HG02943 (cell line): ENCODE measurements around the gene IPCEF1.

Source experiments
- ATAC-seq: cut with Tn5 transposase; IDR thresholded peaks from one replicate; pipeline ENCODE4 v1.9.1; 2021; ENCODE audit warnings: mild to moderate bottlenecking, low read depth, moderate library complexity; ENCODE audit not compliant: unreplicated experiment

Gene IPCEF1

GRCh38 chr6:154356690-154357089 is at the start of gene IPCEF1:
Gene IPCEF1, minus strand, starts transcription at chr6:154356803. Its CDS starts 90,856 bp downstream, at chr6:154265947.
- ATAC-seq: no peak

GRCh38 chr6:154406301-154406700 is 49.7 kb upstream of the IPCEF1 start:
- no peak for ATAC-seq

- no peak for ATAC-seq
Observed at GRCh38 chr6:154404791-154405400, 48.3 kb upstream of the IPCEF1 start.

GRCh38 chr6:154403788-154404187 is 47.2 kb upstream of the IPCEF1 start:
- no peak for ATAC-seq

GRCh38 chr6:154402081-154402780 is 45.6 kb upstream of the IPCEF1 start:
- no peak for ATAC-seq

- no peak for ATAC-seq
Observed at GRCh38 chr6:154399097-154399496, 42.5 kb upstream of the IPCEF1 start.

- ATAC-seq: no peak
Observed at GRCh38 chr6:154397491-154398195, 41.0 kb upstream of the IPCEF1 start.

- ATAC-seq: no peak
Observed at GRCh38 chr6:154395878-154396277, 39.3 kb upstream of the IPCEF1 start.

GRCh38 chr6:154395316-154395715 is 38.7 kb upstream of the IPCEF1 start:
- no peak for ATAC-seq

GRCh38 chr6:154394571-154394970 is 38.0 kb upstream of the IPCEF1 start:
- ATAC-seq: no peak

GRCh38 chr6:154390034-154390433 is 33.4 kb upstream of the IPCEF1 start:
- no peak for ATAC-seq

GRCh38 chr6:154388803-154389202 is 32.2 kb upstream of the IPCEF1 start:
- no peak for ATAC-seq

GRCh38 chr6:154386848-154387717 is 30.5 kb upstream of the IPCEF1 start:
- no peak for ATAC-seq

GRCh38 chr6:154384191-154384590 is 27.6 kb upstream of the IPCEF1 start:
- ATAC-seq: no peak

GRCh38 chr6:154383273-154383672 is 26.7 kb upstream of the IPCEF1 start:
- ATAC-seq: no peak

- ATAC-seq: no peak
Observed at GRCh38 chr6:154382740-154383139, 26.1 kb upstream of the IPCEF1 start.

- ATAC-seq: no peak
Observed at GRCh38 chr6:154381548-154381947, 24.9 kb upstream of the IPCEF1 start.

GRCh38 chr6:154380741-154381140 is 24.1 kb upstream of the IPCEF1 start:
- no peak for ATAC-seq

- no peak for ATAC-seq
Observed at GRCh38 chr6:154379585-154379984, 23.0 kb upstream of the IPCEF1 start.

GRCh38 chr6:154378518-154378917 is 21.9 kb upstream of the IPCEF1 start:
- no peak for ATAC-seq

- ATAC-seq: no peak
Observed at GRCh38 chr6:154377726-154378125, 21.1 kb upstream of the IPCEF1 start.
